GM19397 (cell line): ENCODE results near the gene PTGIS.

Experiments
- ATAC-seq: cut with Tn5 transposase; IDR thresholded peaks from one replicate; pipeline ENCODE4 v1.9.1; 2021; ENCODE audit warnings: mild to moderate bottlenecking, moderate library complexity; ENCODE audit not compliant: unreplicated experiment

Gene PTGIS

GRCh38 chr20:49560646-49561045, 7.3 kb downstream of the PTGIS start:
- ATAC-seq: no peak

- no peak for ATAC-seq
These were observed 7.8 kb downstream of the PTGIS start for GRCh38 chr20:49560186-49560585.

GRCh38 chr20:49559411-49560081, 8.4 kb downstream of the PTGIS start:
- no peak for ATAC-seq

GRCh38 chr20:49558826-49559225, 9.1 kb downstream of the PTGIS start:
- no peak for ATAC-seq

- ATAC-seq: no peak
These were observed 10.5 kb downstream of the PTGIS start for GRCh38 chr20:49557449-49557848.

GRCh38 chr20:49556621-49557020, 11.3 kb downstream of the PTGIS start:
- ATAC-seq: no peak

GRCh38 chr20:49549801-49550551, 18.0 kb downstream of the PTGIS start:
- no peak for ATAC-seq

GRCh38 chr20:49548371-49548947, 19.5 kb downstream of the PTGIS start:
- no peak for ATAC-seq

GRCh38 chr20:49545572-49545971, 22.4 kb downstream of the PTGIS start:
- ATAC-seq: no peak

- ATAC-seq: no peak
These were observed 23.4 kb downstream of the PTGIS start for GRCh38 chr20:49544535-49544934.

- no peak for ATAC-seq
These were observed 24.0 kb downstream of the PTGIS start for GRCh38 chr20:49543858-49544437.

GRCh38 chr20:49543071-49543857, 24.7 kb downstream of the PTGIS start:
- ATAC-seq: no peak

GRCh38 chr20:49542514-49542991, 25.4 kb downstream of the PTGIS start:
- no peak for ATAC-seq

GRCh38 chr20:49541733-49542513, 26.0 kb downstream of the PTGIS start:
- ATAC-seq: no peak

GRCh38 chr20:49540687-49541435, 27.1 kb downstream of the PTGIS start:
- no peak for ATAC-seq

- no peak for ATAC-seq
These were observed 27.7 kb downstream of the PTGIS start for GRCh38 chr20:49540232-49540620.

- ATAC-seq: no peak
These were observed 28.3 kb downstream of the PTGIS start for GRCh38 chr20:49539481-49540231.

GRCh38 chr20:49538950-49539349, 29.0 kb downstream of the PTGIS start:
- no peak for ATAC-seq

GRCh38 chr20:49534255-49534712, 33.7 kb downstream of the PTGIS start:
- ATAC-seq: no peak
